HG03565 (cell line): ENCODE measurements around the gene SPRED2.
A peak's percentile ranks its signal among the peaks of the same experiment; 100 is the strongest.

Experiments used
- ATAC-seq: cut with Tn5 transposase; IDR thresholded peaks from one replicate; pipeline ENCODE4 v1.9.1; 2021; ENCODE audit warnings: mild to moderate bottlenecking, moderate library complexity; ENCODE audit not compliant: unreplicated experiment

SPRED2 gene

GRCh38 chr2:65369980-65370379 lies 62.4 kb downstream of the SPRED2 start:
- no peak for ATAC-seq

GRCh38 chr2:65369574-65369973 lies 62.8 kb downstream of the SPRED2 start:
- ATAC-seq = no peak

- no peak for ATAC-seq
These were observed 63.9 kb downstream of the SPRED2 start for GRCh38 chr2:65368468-65368867.

- no peak for ATAC-seq
These were observed 64.9 kb downstream of the SPRED2 start for GRCh38 chr2:65367524-65367923.

- ATAC-seq = peak; percentile 65
These were observed 65.7 kb downstream of the SPRED2 start for GRCh38 chr2:65366595-65367125.

- ATAC-seq = no peak
These were observed 67.2 kb downstream of the SPRED2 start for GRCh38 chr2:65364986-65365733.

GRCh38 chr2:65363879-65364666 lies 68.3 kb downstream of the SPRED2 start:
- no peak for ATAC-seq

GRCh38 chr2:65361623-65362022 lies 70.8 kb downstream of the SPRED2 start:
- no peak for ATAC-seq

GRCh38 chr2:65360441-65360840 lies 72.0 kb downstream of the SPRED2 start:
- no peak for ATAC-seq

GRCh38 chr2:65358678-65359400 lies 73.6 kb downstream of the SPRED2 start:
- no peak for ATAC-seq

GRCh38 chr2:65357959-65358294 lies 74.5 kb downstream of the SPRED2 start:
- ATAC-seq = peak; percentile 81

- ATAC-seq = peak; percentile 30
These were observed 75.1 kb downstream of the SPRED2 start for GRCh38 chr2:65357095-65357958.

- no peak for ATAC-seq
These were observed 77.1 kb downstream of the SPRED2 start for GRCh38 chr2:65355186-65355831.

GRCh38 chr2:65354773-65355172 lies 77.6 kb downstream of the SPRED2 start:
- ATAC-seq = no peak

GRCh38 chr2:65353927-65354326 lies 78.5 kb downstream of the SPRED2 start:
- ATAC-seq = no peak

GRCh38 chr2:65353046-65353445 lies 79.4 kb downstream of the SPRED2 start:
- ATAC-seq = no peak

- no peak for ATAC-seq
These were observed 80.3 kb downstream of the SPRED2 start for GRCh38 chr2:65351948-65352595.

GRCh38 chr2:65351234-65351947 lies 81.0 kb downstream of the SPRED2 start:
- no peak for ATAC-seq

- peak; percentile 39 for ATAC-seq
These were observed 81.7 kb downstream of the SPRED2 start for GRCh38 chr2:65350651-65351056.
